Stomach (tissue), 9 donors: Measurements from ENCODE around the gene TBC1D5. TPM values are rescaled to one million over a fixed set of nuclear protein-coding genes. Genes with fewer than 3 reads are reported as not detected.

ENCODE experiments used
- DNase-seq, 2 donors: peaks; one replicate each; pipeline versions ENCODE4 v3.0.0 to v3.0.0-alpha.2; 2013 to 2019
- H3K27ac ChIP-seq, 5 donors: fragments of 200-600 bp in 4 of 5; sonication (generic) in 4 of 5; one replicate each; pipeline ENCODE4 v1.5.1; 2013 to 2019; ENCODE audit warnings: mild to moderate bottlenecking in 1 of 5, moderate library complexity in 1 of 5
- H3K27me3 ChIP-seq, 3 donors: fragments of 200-600 bp; sonication (generic); one replicate each; pipeline ENCODE4 v1.5.1; 2017 to 2019; ENCODE audit warnings: mixed run types in 1 of 3
- H3K36me3 ChIP-seq, 4 donors: fragments of 200-600 bp; sonication (generic); 1 replicate in 3 of 4; 2 replicates in 1 of 4; pipeline ENCODE4 v1.5.1; 2016 to 2019
- H3K4me1 ChIP-seq, 4 donors: fragments of 200-600 bp; sonication (generic); one replicate each; pipeline ENCODE4 v1.5.1; 2016 to 2019
- H3K4me3 ChIP-seq, 4 donors: fragments of 200-600 bp; sonication (generic) in 3 of 4; one replicate each; pipeline ENCODE4 v1.5.1; 2016 to 2019; ENCODE audit warnings: mild to moderate bottlenecking in 1 of 4
- H3K9me3 ChIP-seq, 4 donors: fragments of 200-600 bp; sonication (generic); one replicate each; pipeline ENCODE4 v1.5.1; 2016 to 2019
- CTCF ChIP-seq, 7 experiments: fragments of 450-650 bp in 4 of 7; fragments of 200-600 bp in 3 of 7; sonication (generic) in 3 of 7; IDR thresholded peaks; one replicate each; pipeline ENCODE4 v1.5.1; 2016 to 2019; ENCODE audit warnings: antibody characterized with exemption in 7 of 7, control low read depth in 2 of 7, mild to moderate bottlenecking in 1 of 7
- EP300 ChIP-seq: sonication (generic); formaldehyde crosslinking; IDR thresholded peaks from one replicate; pipeline ENCODE4 v1.6.1; 2017; ENCODE audit warnings: antibody characterized with exemption
- POLR2A ChIP-seq, 4 donors: fragments of 450-650 bp; IDR thresholded peaks; one replicate each; pipeline ENCODE4 v1.6.1; 2016; ENCODE audit warnings: antibody characterized with exemption in 4 of 4, control low read depth in 2 of 4, mild to moderate bottlenecking in 1 of 4, moderate library complexity in 1 of 4
- POLR2AphosphoS5 ChIP-seq, 3 donors: sonication (generic); formaldehyde crosslinking; IDR thresholded peaks; one replicate each; pipeline ENCODE4 v1.6.1; 2016; ENCODE audit warnings: antibody characterized with exemption in 3 of 3
- WGBS, 5 donors: extraction: QIAGEN DNeasy Blood & Tissue Kit in 3 of 5; methylation state at CpG; one replicate each; pipeline versions ENCODE4 v1.1.5 to v1.1.7; 2013 to 2018; 5-methylcytosine and 5-hydroxymethylcytosine counted together
- intact Hi-C: fragments of 100-400 bp; cut with DNase I; formaldehyde crosslinking; loops from one replicate; pipeline ENCODE4 v1.15.1; 2023; ENCODE audit warnings: low total_unique reads
- polyA plus RNA-seq, 3 donors: library from polyadenylated mRNA; stranded (reverse); fragments of 200-250 nt; gene quantifications; one replicate each; pipeline ENCODE4 v1.2.3, GENCODE V29; 2013
- total RNA-seq, 5 donors: library from RNA; depleted of rRNA; stranded (reverse); fragments of >200 nt; gene quantifications; one replicate each; pipeline versions ENCODE4 v1.1.0 to v1.2.3, GENCODE V29; 2014 to 2016
- donor health status: healthy with polysubstance abuse.
- donor health status: Bipolar disorder and iron deficiency.
- donor health status: healthy.

TBC1D5 gene
- total and polyA plus RNA-seq, 8 donors, result 4.7 to 75.1 (median 32.0) TPM

DNA sequence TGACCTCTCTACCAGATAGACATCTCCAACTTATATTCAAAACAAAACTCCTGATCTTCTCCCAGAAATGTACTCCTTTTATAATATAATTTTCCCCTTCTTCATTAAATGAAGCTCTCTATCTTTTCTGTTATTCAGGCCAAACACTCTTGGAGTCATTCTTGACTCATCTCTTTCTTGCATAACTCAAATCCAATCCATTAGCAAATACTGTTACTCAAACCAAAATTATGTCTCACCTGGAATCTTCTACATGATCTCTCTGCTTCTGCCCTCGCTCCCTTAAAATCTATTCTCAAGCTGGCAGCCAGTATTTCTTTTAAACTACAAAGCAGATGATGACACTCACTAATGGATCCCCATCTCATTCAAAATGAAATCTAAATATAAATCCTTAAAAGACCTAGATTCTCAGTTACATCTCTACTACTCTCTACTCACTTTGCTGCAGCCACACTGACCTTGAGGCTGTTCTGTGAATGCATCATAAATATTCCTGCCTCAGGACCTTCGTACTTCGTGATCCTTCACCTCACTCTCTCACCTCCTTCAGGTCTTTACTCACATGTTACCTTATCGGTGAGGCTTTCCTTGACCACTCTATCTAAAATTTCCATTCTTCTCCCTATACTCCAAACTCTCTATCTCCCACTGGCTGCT, 160.9 kb downstream of the TBC1D5 start:
- H3K4me3 ChIP-seq, result no peak overlapping the region
- no peaks in the 10 kb centered on the region for H3K27me3 ChIP-seq
- no peak for TF ChIP-seq POLR2A (IDR thresholded peaks at IDR 0.05)
- TF ChIP-seq EP300, result no peak
- peak in 1 of 3 donors; percentile 5 for TF ChIP-seq POLR2AphosphoS5 (IDR thresholded peaks at IDR 0.05)
- no peak for TF ChIP-seq CTCF (IDR thresholded peaks at IDR 0.05)
- peaks cover 0 to 32% (median 15%) of the 10 kb centered on the region in 4 donors for H3K4me1 ChIP-seq
- H3K36me3 ChIP-seq, result no peaks in the 10 kb centered on the region
- H3K27ac ChIP-seq, result no peak overlapping the region
- no peaks in the 10 kb centered on the region for H3K9me3 ChIP-seq
- no peak for DNase-seq
- 41 to 75% (median 63%) methylated on average over 4 of the region's 4 CpGs for WGBS, 5 donors
- intact Hi-C loops, result no loop called here

DNA sequence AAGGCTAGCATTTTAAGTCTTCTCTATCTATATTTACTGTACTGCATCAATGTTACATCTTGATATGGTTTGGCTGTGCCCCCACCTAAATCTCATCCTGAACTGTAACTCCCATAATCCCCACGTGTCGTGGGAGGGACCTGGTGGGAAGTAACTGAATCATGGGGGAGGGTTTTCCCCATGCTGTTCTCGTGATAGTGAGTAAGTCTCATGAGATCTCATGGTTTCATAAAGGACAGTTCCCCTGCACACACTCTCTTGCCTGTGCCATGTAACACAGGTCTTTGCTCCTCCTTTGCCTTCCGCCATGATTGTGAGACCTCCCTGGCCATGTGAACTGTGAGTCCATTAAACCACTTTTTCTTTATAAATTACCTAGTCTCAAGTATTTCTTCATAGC, 161.5 kb downstream of the TBC1D5 start:
- no peak overlapping the region for H3K27ac ChIP-seq
- no peak for DNase-seq
- TF ChIP-seq POLR2AphosphoS5 (IDR thresholded peaks at IDR 0.05), result no peak
- no peak for TF ChIP-seq CTCF (IDR thresholded peaks at IDR 0.05)
- TF ChIP-seq POLR2A (IDR thresholded peaks at IDR 0.05), result no peak
- TF ChIP-seq EP300, result no peak
- no peak overlapping the region for H3K4me3 ChIP-seq
- H3K9me3 ChIP-seq, result no peaks in the 10 kb centered on the region
- H3K4me1 ChIP-seq, result peaks cover 0 to 32% (median 12%) of the 10 kb centered on the region in 4 donors
- H3K36me3 ChIP-seq, result no peaks in the 10 kb centered on the region
- no peaks in the 10 kb centered on the region for H3K27me3 ChIP-seq
- intact Hi-C loops, result no loop called here
- 87 to 96% (median 92%) methylated on average over 4 of the region's 4 CpGs for WGBS, 5 donors

DNA sequence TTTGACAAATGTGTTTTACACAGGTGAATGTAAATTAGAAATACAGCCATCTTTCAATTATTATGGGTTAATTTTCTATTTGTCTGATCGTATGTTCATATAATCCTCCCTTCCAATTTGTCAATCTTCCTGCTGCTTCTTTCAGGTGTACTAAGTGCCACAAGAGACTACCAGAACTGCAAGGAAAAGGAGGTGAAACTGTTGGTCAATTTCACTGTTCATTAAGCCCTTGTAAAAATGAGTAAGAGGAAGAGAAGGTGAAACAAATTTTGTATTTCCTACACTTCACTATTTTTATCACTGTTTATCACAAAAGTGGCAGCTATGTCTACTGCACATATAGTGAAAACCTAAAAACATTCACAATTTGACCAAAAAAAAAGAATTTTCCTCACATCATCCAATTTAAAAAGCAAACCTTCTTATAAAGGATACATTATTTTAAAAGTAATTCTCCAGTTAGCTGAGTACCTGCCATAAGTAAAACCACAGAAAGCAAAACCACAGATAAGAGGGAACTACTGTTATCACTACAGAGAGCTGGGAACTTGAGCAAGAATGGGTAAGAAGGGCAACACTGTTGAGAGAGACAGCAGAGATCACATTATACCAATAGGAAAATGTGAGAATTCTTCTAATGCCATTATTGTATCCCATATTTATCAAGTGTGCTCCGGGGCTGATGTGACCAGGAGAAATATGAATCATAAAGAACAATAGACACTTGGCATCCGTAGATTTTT, 163.0 kb downstream of the TBC1D5 start:
- peaks cover 0 to 32% (median 12%) of the 10 kb centered on the region in 4 donors for H3K4me1 ChIP-seq
- WGBS, 5 donors, result 48 to 61% (median 58%) methylated on average over 3 of the region's 3 CpGs
- no peak overlapping the region for H3K4me3 ChIP-seq
- no peaks in the 10 kb centered on the region for H3K36me3 ChIP-seq
- no peaks in the 10 kb centered on the region for H3K27me3 ChIP-seq
- H3K27ac ChIP-seq, result no peak overlapping the region
- no peaks in the 10 kb centered on the region for H3K9me3 ChIP-seq
- DNase-seq, result peak in 1 of 2 donors; percentile 10
- TF ChIP-seq CTCF (IDR thresholded peaks at IDR 0.05) (no peak), EP300 (no peak), POLR2A (IDR thresholded peaks at IDR 0.05) (no peak), POLR2AphosphoS5 (IDR thresholded peaks at IDR 0.05) (no peak)
- intact Hi-C loops, result no loop called here

DNA sequence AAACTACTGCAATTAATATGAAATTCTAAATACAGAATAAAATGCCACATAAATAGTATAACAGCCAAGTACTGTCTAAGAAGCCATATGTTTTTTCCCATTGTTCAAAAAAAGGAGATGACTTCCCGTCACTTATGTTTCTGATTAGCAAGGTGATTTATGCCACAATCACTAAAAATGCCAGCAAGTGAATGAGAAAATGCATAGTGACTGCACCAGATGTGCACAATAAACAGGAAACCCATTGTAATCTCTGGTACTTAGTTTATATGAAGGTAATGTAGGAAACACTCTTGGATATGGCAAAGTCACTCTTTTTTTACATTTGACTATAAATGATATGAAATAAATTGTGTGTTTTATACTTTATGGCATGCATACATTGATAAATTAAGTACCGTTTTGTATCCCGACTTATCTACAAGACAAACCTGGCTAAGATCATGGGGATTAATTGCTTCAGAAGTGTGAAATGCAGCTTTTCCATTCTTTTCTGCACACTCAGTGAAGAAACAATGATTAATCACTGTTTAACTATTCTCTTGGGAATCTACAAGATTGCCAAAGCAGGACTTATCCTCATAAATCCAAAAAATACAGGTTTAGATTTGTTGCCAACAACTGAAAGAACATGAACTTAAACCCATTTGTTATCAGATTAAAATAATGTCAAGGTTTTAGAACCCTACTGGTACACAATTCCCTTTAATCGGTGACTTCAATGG, 164.5 kb downstream of the TBC1D5 start:
- Histone ChIP-seq H3K4me1 (peaks cover 0 to 32% (median 12%) of the 10 kb centered on the region in 4 donors), H3K4me3 (no peak overlapping the region), H3K36me3 (no peaks in the 10 kb centered on the region), H3K9me3 (no peaks in the 10 kb centered on the region), H3K27ac (no peak overlapping the region), H3K27me3 (no peaks in the 10 kb centered on the region)
- intact Hi-C loops, result no loop called here
- TF ChIP-seq EP300, result no peak
- TF ChIP-seq CTCF (IDR thresholded peaks at IDR 0.05), result no peak
- TF ChIP-seq POLR2A (IDR thresholded peaks at IDR 0.05), result no peak
- no peak for TF ChIP-seq POLR2AphosphoS5 (IDR thresholded peaks at IDR 0.05)
- peak in 1 of 2 donors; percentile 12 for DNase-seq
- WGBS, 5 donors, result 56 to 66% (median 59%) methylated on average over 4 of the region's 4 CpGs
